OCI-M2 (cell line): Measurements from ENCODE around the gene CCL28.
"Not testable (repeated sequence)": the region's sequence is repeated elsewhere in the genome, so short reads cannot be mapped to it uniquely, and the experiment has no call there.

ENCODE experiments used
- DNase-seq: peaks from one replicate; lab custom pipeline; 2025; ENCODE audit not compliant: unreplicated experiment; lab: John Stamatoyannopoulos, UW

Gene CCL28, protein sequence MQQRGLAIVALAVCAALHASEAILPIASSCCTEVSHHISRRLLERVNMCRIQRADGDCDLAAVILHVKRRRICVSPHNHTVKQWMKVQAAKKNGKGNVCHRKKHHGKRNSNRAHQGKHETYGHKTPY

DNA sequence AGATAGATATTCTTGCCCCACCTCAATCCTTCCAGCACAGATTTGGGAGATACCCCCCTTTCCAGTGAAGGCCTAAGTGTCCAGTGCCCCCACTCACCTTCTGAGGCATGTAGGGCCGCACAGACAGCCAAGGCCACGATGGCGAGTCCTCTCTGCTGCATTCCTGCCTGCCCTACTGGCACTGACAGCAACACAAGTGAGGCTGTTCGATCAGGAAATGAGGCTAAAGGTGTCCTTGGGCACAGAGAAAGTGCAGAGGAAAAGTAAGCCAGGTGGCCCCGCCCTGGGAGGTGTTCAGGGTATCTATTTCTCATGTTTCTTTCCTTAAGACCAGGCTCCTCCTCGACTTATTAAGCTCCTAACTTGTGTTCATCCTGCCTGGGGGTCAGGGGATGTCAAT, at the start of gene CCL28:
Gene CCL28, minus strand, starts transcription at position 236 of the 400 bp plus-strand sequence. Its CDS starts 75 bp downstream, at position 161.
- no peak for DNase-seq

GRCh38 chr5:43461066-43461465, 48.9 kb upstream of the CCL28 start:
- no peak for DNase-seq

DNA sequence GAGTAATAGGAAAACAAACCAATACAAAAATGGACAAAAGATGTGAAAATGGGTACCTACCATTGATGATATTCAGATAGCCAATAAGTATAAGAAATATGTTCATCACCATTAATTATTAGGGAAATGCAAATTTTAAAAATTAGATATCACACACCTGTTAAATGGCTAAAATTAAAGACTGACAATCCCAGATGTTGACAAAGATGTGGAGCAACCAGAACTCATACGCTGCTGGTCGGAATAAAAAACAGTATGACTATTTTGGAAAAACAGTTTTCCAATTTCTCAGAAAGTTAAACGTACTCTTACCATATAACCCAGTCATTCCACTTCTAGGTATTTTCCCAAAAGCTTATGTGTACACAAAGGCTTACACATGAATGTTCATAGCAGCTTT, 44.4 kb upstream of the CCL28 start:
- DNase-seq = no peak

- DNase-seq = not testable (repeated sequence)
These were observed 29.4 kb upstream of the CCL28 start for GRCh38 chr5:43441575-43441974.

- DNase-seq = no peak
These were observed 25.0 kb upstream of the CCL28 start for GRCh38 chr5:43437062-43437660.

GRCh38 chr5:43433382-43433781, 21.2 kb upstream of the CCL28 start:
- DNase-seq = no peak

- DNase-seq = no peak
These were observed 20.5 kb upstream of the CCL28 start for GRCh38 chr5:43432486-43433375.

GRCh38 chr5:43429706-43430105, 17.5 kb upstream of the CCL28 start:
- no peak for DNase-seq

DNA sequence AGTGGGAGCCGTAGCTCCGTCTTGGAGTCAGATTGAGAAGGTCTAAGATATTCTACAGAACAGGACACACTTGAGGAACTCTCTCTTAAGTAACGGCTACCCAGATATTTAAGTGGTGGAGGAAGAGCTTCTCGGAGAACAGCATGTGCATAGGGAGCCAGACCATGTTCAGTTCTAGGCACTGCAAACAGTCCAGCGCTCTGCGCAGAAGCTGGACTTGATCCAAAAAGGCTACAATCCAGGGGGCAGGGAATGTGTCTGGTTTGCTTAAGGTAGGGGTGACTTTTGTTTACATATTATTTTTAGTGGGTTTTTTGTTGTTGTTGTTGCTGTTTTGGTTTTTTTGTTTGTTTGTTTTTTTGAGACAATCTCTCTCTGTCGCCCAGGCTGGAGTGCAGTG, 16.8 kb upstream of the CCL28 start:
- DNase-seq = no peak

GRCh38 chr5:43427306-43427705, 15.1 kb upstream of the CCL28 start:
- no peak for DNase-seq

DNA sequence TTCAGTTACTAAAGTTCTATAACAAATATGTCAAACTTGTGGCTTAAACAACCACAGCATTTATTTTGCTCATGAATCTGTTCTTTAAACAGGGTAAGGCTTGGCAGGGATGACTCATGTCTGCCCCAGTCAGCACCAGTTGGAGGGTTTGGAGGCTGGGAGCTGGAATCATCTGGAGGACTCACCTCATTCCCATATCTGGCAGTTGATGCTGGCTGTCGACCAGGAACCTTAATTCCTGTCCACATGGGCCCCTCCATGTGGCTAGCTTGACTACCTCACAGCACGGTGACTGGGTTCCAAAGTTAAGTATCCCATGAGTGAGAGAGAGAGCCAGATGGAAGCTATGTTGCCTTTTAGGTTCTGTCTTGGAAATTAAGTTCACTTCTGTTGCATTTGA, 13.8 kb upstream of the CCL28 start:
- no peak for DNase-seq

DNA sequence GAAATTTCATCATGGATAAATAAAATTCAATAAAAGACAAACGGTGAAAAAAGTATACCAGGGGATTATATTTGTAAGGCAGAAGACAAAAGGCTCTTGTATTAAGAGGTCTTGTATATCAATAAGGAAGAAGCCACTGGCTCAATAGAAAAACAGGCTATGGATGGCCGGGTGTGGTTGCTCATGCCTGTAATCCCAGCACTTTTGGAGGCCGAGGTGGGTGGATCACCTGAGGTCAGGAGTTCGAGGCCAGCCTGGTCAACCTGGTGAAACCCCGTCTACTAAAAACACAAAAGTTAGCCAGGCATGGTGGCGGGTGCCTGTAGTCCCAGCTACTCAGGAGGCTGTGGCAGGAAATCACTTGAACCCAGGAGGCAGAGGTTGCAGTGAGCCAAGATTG, 10.9 kb upstream of the CCL28 start:
- DNase-seq = not testable (repeated sequence)

GRCh38 chr5:43422143-43422542, 10.0 kb upstream of the CCL28 start:
- DNase-seq = no peak

GRCh38 chr5:43421450-43422133, 9.4 kb upstream of the CCL28 start:
- no peak for DNase-seq

DNA sequence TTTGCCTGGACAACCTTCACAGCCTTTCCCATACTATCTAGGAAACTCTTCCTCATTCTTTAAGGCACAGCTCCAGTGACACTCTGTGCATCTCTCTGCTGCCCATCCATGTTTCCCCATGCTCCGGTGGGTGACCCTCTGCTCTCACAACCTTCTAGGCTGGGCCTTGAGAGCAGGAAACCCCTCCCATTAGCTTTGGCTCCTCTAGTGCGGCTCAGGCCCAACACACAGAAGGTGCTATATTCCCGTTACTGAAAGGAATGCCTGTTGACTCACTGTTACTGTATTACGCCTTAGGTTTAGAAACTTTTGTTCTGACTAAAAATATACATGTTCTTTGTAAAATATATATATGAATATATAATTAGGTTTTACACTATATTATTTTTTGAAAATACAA, 8.1 kb upstream of the CCL28 start:
- no peak for DNase-seq

- DNase-seq = no peak
These were observed 6.4 kb upstream of the CCL28 start for GRCh38 chr5:43418561-43418960.

GRCh38 chr5:43416803-43417394, 4.7 kb upstream of the CCL28 start:
- no peak for DNase-seq

- DNase-seq = no peak
These were observed 4.0 kb upstream of the CCL28 start for GRCh38 chr5:43415935-43416802.

- no peak for DNase-seq
These were observed 1.8 kb upstream of the CCL28 start for GRCh38 chr5:43413966-43414365.

DNA sequence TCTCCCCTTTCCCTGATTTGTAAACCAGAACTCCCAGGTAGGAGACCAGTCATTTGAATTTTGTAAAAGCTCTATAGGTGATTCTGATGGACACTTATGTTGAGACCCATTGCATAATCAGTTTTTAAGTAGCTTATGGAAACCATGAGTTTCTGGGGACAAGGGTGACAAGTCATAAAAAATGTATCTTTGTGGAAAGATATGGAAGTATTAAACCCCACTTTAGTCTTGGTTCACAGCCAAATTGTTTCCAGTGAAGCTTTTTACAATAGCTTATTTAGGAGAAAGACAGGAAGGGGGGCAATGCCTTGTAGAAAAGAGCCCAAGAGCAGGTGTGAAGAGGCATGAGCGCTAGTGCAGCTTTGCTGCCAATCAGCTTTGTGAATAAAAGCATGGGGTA, 453 bp upstream of the CCL28 start:
- DNase-seq = no peak
